NCI-H1930 (cell line): ENCODE results near the gene CTSF.
"Not testable (repeated sequence)": the region's sequence is repeated elsewhere in the genome, so short reads cannot be mapped to it uniquely, and the experiment has no call there.

Experiments
- DNase-seq, 2 experiments: peaks; one replicate each; lab custom pipeline; 2025; lab: John Stamatoyannopoulos, UW

CTSF gene

DNA sequence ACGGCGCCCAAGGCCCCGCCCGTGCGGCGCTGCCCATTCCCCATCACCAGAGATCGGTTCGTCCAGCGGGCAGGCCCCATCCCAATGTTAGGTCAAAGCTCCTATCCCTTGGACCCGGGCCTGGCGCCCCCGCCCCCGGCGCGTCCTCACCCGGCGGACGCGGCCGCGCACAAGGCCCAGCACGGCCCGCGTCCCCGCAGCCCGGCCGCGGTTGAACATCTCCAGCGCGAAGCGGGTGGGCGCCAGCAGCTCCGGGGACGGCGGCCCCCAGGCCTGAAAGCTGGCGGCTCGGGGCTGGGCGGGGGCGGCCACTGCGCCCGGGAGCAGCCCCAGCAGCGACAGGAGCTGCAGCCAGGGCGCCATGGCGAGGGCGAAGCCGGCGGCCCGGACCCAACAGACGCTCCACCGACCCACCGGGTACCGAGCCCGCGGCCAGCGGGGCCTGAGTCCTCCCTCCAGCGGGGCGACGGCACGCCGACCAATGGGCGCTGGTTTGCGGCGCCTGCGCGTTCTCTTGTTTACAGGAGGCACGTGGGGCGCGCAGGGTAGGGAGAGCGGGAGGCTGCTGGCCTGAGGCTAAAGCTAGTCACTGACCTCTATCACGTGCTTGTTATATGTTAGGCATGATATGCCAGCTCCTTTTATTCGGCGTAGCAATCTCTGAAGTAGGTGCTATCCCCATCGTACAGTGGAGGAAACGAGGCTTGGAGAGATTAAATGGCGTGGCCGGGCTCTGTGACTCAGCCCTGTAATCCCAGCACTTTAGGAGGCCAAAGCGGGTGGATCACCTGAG lies at the start of gene CTSF:
Gene CTSF (minus strand): TSS at position 483 of the 793 bp plus-strand sequence. CDS start 120 bp downstream, at position 363.
- peak; percentile 51 to 70 for DNase-seq

DNA sequence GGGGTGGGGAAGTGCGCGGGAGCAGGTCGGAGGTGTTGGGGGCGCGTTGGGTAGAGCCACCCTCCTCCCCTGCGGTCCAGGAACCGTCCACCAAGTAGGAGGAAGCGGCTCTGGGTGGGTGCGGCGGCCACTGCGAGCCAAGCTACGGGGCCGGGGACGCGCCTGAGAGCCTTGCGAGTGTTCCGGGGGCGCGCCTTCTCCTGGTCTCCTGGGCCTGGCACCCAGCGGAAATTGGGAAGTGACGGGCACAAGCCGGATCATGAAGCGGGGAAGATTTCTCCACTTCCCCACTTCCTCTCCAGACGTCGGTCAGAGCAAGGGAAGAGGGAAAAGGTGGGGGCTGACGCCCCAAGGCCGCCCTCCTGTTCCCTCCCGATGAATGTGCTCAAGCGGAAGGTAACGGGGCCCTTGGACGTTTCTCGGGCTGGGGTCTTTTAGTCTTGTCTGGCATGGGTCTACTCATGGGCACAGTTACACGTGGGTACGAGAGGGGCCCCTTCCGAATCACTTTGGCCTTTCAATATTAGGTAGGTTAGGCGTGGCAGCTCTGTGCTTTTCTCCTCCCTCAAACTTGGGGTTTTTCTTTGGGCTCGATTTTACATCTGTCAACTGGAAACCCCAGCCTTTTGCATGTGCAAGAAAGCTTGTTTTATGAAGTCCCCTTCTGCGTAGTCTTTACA lies 48.9 kb upstream of the CTSF start:
- no peak for DNase-seq

GRCh38 chr11:66616379-66617154 lies 48.2 kb upstream of the CTSF start, which contains the start of gene RBM14:
TSS of gene RBM14 (plus strand) at chr11:66616630. CDS start at chr11:66616721, 91 bp downstream.
- peak; percentile 97 to 98 for DNase-seq

DNA sequence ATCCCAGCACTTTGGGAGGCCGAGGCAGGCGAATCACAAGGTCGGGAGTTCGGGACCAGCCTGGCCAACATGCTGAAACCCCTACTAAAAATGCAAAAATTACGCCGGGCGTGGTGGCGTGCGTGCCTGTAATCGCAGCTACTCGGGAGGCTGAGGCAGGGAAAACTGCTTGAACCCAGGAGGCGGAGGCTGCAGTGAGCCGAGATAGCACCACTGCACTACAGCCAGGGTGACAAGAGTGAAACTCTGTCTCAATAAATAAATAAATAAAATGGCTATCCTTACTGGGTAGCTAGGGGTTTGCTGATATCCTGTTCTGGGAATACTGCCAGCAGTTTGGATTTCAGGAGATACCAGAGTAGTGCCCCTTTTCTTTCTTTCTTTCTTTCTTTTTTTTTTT lies 45.7 kb upstream of the CTSF start:
- DNase-seq = no peak

GRCh38 chr11:66612458-66612857 lies 44.1 kb upstream of the CTSF start:
- no peak for DNase-seq

DNA sequence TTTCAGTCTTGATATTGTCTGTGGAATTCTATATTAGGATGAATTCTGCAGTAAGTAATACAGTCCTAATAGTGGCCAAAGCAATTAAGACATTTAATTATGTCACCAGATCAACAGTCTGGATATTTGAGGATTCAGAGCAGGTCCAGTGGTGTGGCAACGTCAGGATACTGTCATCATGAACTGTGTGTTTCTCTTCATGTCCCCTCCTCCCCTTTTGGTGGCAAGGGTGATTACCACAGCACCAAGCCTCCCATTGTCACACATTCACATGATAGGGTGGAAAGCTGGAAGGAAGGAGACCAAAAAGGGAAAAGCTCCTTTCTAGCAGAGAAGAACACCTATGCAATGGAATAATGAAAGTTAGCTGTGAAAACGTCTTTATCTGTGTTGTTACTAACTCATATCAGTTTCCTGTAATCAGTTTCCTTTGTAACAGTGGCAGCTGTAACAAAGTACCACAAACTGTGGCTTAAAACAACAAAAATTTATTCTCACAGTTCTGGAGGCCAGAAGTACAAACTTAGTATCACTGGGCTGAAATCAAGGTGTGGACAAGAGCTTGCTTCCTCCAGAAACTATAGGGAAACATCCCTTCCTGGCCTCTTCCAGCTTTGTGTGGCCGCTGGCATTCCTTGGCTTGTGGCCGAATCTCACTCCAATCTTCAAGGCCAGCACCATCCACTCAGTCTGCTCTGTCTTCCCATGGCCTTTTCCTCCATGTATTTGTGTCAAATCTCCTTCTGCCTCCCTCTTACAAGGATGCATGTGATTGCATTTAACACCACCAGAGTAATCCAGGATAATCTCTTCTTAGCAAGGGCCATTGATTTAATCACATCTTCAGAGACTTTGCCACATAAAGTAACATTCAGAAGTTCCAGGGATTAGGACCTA lies 41.6 kb upstream of the CTSF start:
- DNase-seq = no peak

- DNase-seq = no peak
Observed at GRCh38 chr11:66607126-66607834, 38.9 kb upstream of the CTSF start.

GRCh38 chr11:66606608-66607007 lies 38.2 kb upstream of the CTSF start:
- not testable (repeated sequence) for DNase-seq

- no peak for DNase-seq
Observed at GRCh38 chr11:66604155-66604554, 35.7 kb upstream of the CTSF start.

GRCh38 chr11:66603072-66603471 lies 34.7 kb upstream of the CTSF start:
- DNase-seq = no peak

GRCh38 chr11:66600631-66601233 lies 32.3 kb upstream of the CTSF start:
- no peak for DNase-seq

DNA sequence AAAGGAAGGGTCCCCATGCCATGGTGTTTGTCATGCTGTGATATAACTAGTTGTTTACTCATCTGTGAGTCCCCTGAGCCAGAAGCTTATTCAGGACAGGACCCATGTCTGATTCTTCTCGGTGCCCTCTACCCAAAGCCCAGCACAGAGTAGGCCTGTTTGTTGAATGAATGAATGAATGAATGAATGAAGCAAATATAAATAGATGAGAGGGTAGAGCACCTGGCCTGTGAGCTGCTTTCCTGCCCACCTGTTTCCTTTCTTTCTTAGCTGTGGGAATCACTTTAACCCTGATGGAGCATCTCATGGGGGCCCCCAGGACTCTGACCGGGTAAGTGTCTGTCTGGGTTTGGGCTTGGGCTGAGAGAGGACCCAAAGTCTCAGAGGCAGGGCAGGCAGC lies 31.8 kb upstream of the CTSF start:
- DNase-seq = no peak

- DNase-seq = no peak
Observed at GRCh38 chr11:66598993-66599392, 30.6 kb upstream of the CTSF start.

- no peak for DNase-seq
Observed at GRCh38 chr11:66595245-66595904, 27.0 kb upstream of the CTSF start.

GRCh38 chr11:66593650-66594049 lies 25.2 kb upstream of the CTSF start:
- no peak for DNase-seq

- no peak for DNase-seq
Observed at GRCh38 chr11:66593303-66593635, 24.9 kb upstream of the CTSF start.

GRCh38 chr11:66592457-66593302 lies 24.3 kb upstream of the CTSF start, which contains the start of the genes CCDC87 and CCS:
TSS of gene CCDC87 (minus strand) at chr11:66593063. CDS start at chr11:66593015, 48 bp downstream.
TSS of gene CCS (plus strand) at chr11:66593185. CDS start at chr11:66593262, 77 bp downstream.
- DNase-seq = peak; percentile 85 to 92

GRCh38 chr11:66591175-66591574 lies 22.8 kb upstream of the CTSF start:
- no peak for DNase-seq
